Measurements from ENCODE around the gene SYTL1. TPM values are rescaled to one million over a fixed set of nuclear protein-coding genes. Genes with fewer than 3 reads are reported as not detected.

SYTL1 gene
- total RNA-seq, 4 donors from 2014 or later, result 1.6 to 11.3 (median 4.8) TPM; not detected in 1

- Histone ChIP-seq H3K27ac (peak overlapping the region; percentile 49 to 53), H3K4me3 (peak overlapping the region; percentile 7 to 41)
Measured at GRCh38 chr1:27392778-27393635, 51.2 kb downstream of the SYTL1 start.

GRCh38 chr1:27393641-27394281 is 51.9 kb downstream of the SYTL1 start:
- Histone ChIP-seq H3K4me1 (peaks cover 6 to 8% of the 10 kb centered on the region in 2 donors), H3K27me3 (no peaks in the 10 kb centered on the region), H3K36me3 (no peaks in the 10 kb centered on the region), H3K9me3 (no peaks in the 10 kb centered on the region), H3K27ac (no peak overlapping the region), H3K4me3 (no peak overlapping the region)
- no peak for DNase-seq
- intact Hi-C loops (cut with DNase I; ENCODE audit: low total_unique reads), result loop anchor here (5.0 kb wide), 1 partner anchor 36 kb away; no protein-coding TSS in a partner anchor
- no peak for TF ChIP-seq CTCF (IDR thresholded peaks at IDR 0.05)
- no peak for TF ChIP-seq POLR2A (IDR thresholded peaks at IDR 0.05)

More at GRCh38 chr1:27392778-27393635, 51.2 kb downstream of the SYTL1 start:
- intact Hi-C loops (cut with DNase I; ENCODE audit: low total_unique reads), result loop anchor here (5.0 kb wide), 1 partner anchor 36 kb away; no protein-coding TSS in a partner anchor
- Histone ChIP-seq H3K9me3 (no peaks in the 10 kb centered on the region), H3K27me3 (no peaks in the 10 kb centered on the region), H3K36me3 (no peaks in the 10 kb centered on the region), H3K4me1 (peaks cover 6 to 8% of the 10 kb centered on the region in 2 donors)
- TF ChIP-seq CTCF (IDR thresholded peaks at IDR 0.05), result peak in 1 of 4 experiments; percentile 8
- no peak for TF ChIP-seq POLR2A (IDR thresholded peaks at IDR 0.05)
- no peak for DNase-seq

GRCh38 chr1:27394282-27394658 is 52.4 kb downstream of the SYTL1 start:
- Histone ChIP-seq H3K4me1 (peaks cover 6 to 8% of the 10 kb centered on the region in 2 donors), H3K36me3 (no peaks in the 10 kb centered on the region), H3K4me3 (no peak overlapping the region), H3K27ac (no peak overlapping the region), H3K9me3 (no peaks in the 10 kb centered on the region), H3K27me3 (no peaks in the 10 kb centered on the region)
- DNase-seq, result no peak
- intact Hi-C loops (cut with DNase I; ENCODE audit: low total_unique reads), result loop anchor here (5.0 kb wide), 1 partner anchor 37 kb away; no protein-coding TSS in a partner anchor
- no peak for TF ChIP-seq POLR2A (IDR thresholded peaks at IDR 0.05)
- TF ChIP-seq CTCF (IDR thresholded peaks at IDR 0.05), result no peak

GRCh38 chr1:27394925-27395324 is 53.1 kb downstream of the SYTL1 start:
- no peak overlapping the region for H3K27ac ChIP-seq
- no peaks in the 10 kb centered on the region for H3K9me3 ChIP-seq
- H3K4me1 ChIP-seq, result peaks cover 6 to 8% of the 10 kb centered on the region in 2 donors
- TF ChIP-seq CTCF (IDR thresholded peaks at IDR 0.05), result no peak
- no peak for TF ChIP-seq POLR2A (IDR thresholded peaks at IDR 0.05)
- no peak for DNase-seq
- intact Hi-C loops (cut with DNase I; ENCODE audit: low total_unique reads), result loop anchor here (5.0 kb wide), 2 partner anchors 38 to 267 kb away; no protein-coding TSS in a partner anchor
- H3K36me3 ChIP-seq, result no peaks in the 10 kb centered on the region
- no peaks in the 10 kb centered on the region for H3K27me3 ChIP-seq
- no peak overlapping the region for H3K4me3 ChIP-seq

All from uterus (tissue), 4 donors.